GM19351 (cell line): Measurements from ENCODE around the gene POR.
A peak's percentile ranks its signal among the peaks of the same experiment; 100 is the strongest.
"Not testable (repeated sequence)": the region's sequence is repeated elsewhere in the genome, so short reads cannot be mapped to it uniquely, and the experiment has no call there.

Source experiments
- ATAC-seq: cut with Tn5 transposase; IDR thresholded peaks from one replicate; pipeline ENCODE4 v1.9.1; 2021; ENCODE audit warnings: mild to moderate bottlenecking, moderate library complexity; ENCODE audit not compliant: unreplicated experiment

Gene POR

DNA sequence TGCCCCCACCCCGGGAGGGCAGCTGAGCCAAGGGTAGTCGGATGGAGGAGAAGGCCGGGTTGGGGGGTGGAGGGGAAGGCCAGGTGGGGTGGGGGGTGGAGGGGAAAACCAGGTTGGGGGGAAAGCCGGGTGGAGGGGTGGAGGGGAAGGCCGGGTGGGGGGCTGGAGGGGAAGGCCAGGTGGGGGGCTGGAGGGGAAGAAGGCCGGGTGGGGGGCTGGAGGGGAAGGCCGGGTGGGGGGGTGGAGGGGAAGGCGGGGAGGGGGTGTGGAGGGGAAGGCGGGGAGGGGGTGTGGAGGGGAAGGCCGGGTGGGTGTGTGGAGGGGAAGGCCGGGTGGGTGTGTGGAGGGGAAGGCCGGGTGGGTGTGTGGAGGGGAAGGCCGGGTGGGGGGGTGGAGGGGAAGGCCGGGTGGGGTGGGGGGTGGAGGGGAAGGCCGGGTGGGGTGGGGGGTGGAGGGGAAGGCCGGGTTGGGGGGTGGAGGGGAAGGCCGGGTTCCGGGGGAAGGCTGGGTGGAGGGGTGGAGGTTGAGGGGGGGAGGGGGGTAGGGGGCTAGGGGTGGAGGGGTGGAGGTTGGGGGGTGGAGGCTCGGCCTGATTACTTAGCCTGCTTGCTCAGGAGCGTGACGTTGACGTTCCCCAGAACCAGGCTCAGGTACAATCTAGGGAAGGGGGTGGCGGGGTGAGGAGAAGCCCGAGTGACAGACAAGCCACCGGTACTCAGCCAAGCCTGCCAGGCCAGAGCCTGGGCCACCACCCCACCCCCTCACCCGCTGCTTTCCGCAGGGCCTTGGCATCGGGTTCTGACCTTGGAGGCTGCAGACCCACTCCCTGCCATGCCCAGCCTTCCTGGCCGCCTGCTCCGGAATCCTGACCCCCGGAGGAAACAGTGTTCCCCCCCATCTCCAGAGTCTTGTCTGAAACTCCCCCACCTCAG is 73.9 kb downstream of the POR start:
- no peak for ATAC-seq

DNA sequence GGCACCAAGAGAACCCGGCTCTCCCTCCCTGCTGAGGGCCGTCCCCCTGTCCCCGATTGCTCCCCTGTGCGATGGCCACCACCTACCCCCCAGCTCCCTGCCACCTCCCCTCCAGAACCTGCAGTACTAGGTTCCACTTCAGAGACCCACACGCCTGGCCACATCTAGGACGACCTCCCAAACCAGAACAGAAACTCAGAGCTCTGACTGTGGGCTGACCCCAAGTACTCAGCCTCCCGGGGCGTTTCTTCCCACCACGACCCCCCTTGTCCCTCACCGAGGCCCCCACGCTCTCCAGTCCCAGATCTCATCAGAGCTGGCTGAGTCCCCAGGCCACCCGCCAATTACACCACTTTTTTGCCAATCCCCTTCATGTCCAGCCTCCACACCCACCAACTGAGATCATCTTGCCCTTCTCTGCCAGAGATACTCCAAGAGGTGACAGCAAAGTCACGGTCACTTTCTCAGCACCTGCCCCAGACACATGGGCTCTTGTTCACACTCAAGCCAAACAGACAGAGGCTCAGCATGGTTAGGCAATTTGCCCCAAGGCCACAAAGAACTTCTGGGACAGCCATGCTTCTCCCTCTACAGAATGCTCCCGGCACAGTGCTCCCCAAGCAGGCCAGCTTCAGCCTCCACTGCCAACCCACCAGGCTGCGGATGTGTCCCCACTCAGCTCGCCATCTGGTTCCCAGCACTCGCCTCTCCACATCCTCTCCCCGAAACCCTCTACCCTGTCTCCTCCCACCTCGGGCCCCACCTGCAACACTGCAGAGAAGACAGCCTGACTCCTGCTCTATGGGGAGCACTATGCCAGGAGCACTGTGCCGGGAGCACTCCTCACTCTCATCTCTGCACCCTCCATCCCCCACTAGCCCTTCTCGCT is 74.8 kb downstream of the POR start:
- ATAC-seq: no peak

DNA sequence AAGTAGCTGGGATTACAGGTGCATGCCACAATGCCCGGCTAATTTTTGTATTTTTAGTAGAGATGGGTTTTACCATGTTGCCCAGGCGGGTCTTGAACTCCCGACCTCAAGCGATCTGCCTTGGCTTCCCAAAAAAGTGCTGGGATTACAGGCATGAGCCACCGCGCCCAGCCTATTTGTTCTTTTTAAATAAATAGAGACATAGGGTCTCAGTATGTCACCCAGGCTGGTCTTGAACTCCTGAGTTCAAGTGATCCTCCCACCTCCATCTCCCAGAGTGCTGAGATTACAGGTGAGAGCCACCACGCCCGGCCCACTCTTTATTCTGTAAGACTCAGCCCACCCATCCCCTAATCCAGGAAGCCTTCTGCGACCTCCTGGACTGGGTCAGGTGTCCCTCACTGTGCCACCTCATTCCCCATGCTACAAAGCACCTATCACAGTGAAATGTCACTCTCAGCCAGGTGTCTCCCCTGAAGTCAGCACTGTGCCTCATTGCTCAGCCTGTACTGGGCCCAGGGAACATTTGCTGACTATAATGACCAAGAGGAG is 76.7 kb downstream of the POR start:
- no peak for ATAC-seq

DNA sequence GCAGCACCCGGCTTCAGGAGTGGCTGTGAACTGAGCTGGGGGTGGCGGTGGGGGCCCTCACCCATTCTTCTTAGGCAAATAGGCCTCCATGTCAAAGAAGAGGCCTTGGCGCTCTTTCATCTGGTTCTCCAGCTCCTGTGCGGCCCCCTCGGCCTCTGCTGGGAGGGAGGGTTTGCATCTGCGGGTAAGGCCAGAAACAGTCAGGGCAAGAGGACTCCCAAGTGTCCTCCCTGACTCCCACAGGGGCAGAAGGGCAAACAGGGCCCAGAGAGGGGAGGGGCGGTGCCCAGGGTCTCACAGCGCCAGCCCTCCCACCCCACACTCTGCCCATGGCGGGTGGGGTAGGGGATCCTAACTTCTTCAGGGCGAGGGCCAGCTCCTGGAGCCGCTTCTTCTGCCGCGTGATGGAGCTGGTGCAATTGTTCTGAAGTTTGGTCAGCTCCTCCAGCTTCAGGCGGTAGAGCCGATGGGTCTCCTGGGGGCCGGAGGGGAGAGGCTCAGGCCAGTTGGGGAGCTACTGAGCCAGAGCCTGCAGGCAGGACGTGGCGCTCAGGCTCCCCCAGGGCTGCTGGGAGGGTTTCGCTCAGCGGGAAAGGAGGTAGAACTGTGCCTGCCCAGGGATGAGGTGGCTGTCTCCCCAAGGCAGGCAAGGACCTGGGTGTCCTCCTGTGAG is 77.3 kb downstream of the POR start:
- no peak for ATAC-seq

DNA sequence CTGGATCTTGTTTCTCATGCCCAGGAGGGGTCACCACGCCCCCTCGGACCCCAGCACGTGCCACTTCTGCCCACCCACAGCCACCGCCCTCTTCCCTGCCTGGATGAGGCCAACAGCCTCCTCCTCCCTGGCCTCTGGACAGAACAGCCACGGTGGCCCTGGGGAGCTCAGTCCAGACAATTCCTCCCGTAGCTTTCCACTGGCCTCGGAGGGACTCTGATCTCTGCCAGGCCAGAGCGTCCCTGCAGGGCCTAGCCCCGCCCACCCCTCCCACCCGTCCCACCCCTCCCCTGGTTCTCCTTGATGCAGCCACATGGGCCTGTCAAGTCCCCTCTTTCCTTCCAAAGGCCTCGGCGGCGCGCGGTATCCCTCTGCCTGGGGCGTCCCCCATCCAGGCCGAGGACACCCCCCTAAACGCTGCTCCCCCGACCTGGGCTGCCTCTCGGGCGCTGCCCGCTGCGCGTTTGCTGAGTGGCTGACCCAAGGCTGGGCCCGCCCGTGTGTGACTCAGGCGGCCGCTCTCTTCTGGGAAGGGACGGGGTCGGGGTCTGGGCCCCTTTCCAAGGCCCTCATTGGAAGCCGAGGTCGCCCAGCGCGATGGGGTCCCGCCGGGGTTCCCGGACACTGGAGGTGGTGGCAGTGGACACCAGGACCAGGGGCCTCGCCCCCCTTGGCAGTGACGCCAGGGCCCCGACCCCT is 78.9 kb downstream of the POR start:
- ATAC-seq: peak; percentile 12

DNA sequence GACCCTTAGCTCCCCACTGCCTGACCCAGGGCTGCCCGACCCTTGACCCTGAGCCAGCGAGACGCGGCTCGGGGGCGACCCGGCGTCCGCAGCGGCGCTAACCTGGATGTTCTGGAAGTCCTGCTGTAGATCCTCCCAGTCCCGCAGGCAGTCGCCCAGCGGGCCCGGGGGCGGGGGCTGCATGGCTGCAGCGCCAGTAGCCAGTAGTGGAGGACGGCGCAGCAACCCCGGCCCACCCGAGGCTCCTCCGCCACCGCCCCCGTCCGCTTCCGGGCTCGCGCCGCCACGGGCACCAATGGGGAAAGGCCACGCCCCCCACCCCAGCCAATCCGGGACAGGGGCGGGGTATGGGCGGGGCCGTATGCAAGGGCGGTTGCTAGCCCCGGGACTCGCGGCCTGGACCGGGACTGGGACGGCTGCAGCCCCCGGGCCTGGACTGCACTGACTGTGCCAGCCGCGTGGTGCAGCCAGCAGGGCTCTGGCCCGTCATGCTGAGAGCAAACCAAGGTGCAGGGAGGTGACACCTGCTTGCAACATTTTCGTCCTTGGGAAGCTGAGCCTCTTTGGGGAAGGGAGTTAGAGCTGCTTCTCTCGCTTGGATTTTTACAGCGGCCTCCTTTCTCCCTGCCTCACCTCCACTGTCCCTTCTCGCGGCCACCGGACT is 79.6 kb downstream of the POR start, which contains the start of gene TMEM120A:
Gene TMEM120A, minus strand, starts transcription at position 208 of the 664 bp plus-strand sequence. Its CDS starts 25 bp downstream, at position 183.
- ATAC-seq: peak; percentile 97

DNA sequence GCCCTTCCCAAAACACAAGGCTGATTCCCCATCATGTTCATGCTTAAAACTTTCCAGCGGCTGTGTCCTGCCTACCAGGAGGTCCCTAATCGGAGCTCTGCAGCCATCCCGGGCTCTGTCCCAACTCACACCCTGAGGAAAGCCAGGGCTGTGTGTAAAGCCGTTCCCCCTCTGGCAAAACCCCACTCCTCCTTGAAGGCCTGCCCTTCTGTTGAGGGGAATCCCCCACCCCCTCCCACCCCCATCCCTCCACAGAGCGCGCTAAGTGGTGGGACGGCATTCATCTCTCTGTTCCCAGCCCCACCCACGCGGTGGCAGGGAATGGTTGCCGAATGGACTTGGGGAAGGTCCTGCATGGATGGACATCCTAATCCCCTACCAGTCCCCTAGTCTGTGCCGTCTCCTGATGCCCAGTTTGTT is 80.1 kb downstream of the POR start:
- no peak for ATAC-seq

DNA sequence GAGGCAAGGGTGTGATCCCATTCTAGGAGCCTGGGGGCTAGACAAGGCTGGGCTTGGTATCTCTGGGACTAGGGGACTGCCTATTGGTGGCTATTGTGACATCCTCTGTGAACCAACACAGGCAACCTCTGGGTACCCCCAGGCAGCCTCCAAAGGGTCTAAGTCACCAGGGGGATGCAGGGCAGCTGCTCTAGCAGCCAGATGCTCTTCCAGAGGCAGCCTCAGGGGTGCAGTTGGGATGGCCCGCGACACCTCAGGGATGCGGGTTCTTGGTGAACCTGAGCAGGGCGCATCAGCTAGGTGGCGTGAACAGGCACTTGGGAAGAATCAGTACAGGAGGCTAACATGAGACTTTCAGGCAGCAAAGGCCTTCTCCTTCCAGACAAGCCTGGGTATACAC is 81.0 kb downstream of the POR start:
- ATAC-seq: no peak

DNA sequence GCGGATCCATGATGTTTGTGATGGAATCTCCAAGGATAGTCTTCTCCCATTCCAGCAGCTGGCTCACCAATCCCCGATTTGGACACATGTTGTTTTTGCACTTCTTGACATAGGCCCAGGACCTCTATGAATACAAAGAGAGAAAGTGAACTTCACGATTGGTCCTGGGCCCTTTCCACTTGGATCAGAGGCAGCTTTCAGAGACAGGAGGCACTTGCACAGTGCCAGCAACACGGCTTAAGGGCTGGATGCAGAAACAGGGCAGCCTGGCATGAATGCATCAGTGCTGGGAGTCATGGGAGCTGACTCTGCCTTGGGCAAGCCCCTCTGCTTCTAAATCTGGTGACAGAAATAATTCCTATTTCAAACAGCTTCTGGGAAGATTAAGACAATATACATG is 81.5 kb downstream of the POR start:
- no peak for ATAC-seq

DNA sequence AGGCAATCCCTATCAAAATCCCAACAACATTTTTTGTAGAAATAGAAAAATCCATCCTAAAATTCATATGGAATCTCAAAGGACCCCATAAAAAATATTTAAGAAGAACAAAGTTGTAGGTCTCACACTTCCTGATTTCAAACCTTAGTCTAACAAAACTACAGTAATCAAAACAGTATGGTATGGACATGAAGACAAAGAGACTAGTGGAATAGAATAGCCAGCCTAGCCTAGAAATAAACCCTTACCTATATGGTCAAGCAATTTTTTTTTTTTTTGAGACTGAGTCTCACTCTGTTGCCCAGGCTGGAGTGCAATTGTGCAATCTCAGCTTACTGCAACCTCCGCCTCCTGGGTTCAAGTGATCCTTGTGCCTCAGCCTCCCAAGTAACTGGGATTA is 83.1 kb downstream of the POR start:
- no peak for ATAC-seq

DNA sequence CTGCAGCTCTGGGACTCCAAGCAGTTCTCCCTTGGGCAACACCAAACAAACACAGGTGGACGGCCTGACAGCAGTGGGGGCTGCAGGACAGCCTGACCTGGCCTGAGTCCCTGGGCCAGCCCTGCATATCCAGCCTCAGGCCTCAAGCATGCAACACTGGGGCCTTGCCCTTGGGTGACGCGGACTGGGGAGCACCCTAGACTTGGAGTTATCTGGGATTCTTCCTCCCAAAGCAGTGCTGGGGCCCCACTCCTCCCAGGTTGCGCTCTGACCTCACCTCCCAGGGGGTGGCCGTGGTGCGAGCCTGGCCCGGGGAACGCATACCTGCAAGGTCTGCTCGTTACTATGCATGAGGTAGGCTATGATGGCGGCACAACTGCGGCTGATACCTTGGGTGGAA is 85.6 kb downstream of the POR start:
- ATAC-seq: no peak

DNA sequence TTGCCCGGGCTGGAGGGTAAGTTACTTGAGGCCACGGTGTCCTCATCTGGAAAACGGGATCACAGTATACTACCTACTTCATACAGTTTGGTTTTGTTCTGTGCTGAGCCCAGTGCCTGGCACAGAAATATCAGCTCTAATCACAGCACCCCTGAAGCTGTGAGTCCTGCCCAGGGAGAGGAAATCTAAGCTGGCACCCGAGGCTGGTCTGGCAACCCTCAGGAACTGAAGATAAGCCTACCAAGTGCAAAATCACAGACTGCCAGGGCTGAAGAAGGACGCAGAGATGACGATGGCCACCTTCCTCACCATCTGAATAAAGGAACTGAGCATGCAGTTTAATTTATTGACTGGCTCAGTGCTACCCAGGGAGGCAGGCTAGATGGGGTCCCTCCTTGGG is 87.2 kb downstream of the POR start:
- no peak for ATAC-seq

DNA sequence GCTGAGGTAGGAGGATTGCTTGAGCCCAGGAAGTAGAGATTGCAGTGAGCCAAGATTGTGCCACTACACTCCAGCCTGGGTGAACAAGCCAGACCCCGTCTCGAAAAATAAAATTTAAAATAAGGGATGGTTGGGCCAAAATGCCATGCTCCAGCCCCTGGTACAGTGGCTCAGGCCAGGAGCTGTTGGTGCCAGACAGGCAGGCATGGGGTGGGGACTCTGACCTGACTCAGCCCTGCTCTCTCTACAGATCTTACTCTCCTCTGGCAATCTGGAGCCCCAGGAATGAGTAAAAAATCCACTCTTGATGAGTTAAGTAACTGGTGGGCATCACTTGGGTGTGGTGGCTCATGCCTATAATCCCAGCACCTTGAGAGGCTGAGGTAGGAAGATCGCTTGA is 87.9 kb downstream of the POR start:
- ATAC-seq: no peak

DNA sequence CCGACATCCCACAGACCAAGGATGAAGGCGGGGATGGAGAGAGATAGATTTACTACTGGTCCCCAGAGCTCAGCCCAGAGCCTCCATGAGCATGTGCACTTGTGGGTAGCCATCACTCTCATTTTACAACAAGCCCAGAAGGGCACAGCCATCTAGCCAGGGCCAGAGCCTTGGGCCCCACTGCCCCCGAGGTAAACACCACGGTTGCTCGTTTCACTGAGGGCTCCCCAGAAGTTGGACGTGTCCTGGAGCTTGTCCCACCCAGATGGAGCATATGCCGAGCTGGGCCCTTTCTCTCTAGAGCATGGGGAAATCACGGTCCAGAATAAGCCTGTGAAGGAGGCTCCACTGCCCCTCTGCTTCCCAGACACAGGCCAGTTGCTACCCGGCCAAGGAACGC is 88.4 kb downstream of the POR start:
- ATAC-seq: no peak

DNA sequence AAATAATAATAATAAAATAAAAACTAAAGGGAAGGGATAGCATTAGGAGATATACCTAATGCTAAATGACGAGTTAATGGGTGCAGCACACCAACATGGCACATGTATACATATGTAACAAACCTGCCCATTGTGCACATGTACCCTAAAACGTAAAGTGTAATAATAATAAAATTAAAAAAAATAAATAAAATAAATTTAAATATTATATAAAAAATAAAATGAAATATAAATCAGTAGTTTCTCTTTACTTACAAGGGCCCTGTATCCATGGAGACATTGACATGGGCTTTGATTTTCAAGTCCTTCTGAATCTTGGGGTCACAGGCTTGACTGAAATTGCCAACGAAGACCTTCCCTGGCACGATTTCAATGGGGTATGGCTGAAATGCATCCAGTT is 90.0 kb downstream of the POR start:
- not testable (repeated sequence) for ATAC-seq

DNA sequence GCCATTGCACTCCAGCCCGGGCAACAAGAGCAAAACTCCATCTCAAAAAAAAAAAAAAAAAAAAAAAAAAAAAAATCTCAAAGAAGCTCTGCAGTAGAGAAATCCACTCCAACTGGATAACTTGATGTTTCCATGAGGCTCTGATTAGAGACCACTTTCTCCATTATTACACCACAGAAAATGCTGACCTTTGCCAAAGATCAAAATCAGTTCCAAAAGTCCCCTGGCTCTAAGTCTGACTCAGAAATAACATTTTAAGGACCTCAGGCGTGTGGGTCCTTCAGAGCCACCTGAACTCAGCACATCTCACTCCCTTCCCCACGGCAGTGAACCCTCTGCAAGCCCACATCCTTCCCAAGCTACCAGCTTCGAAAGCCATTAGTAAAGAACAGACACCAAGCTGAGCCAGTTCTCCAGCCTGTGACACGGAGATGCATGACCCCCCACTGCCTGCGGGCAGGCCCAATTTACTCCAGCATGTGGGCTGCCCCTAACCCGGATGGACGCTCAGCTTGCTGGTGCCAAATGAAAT is 93.3 kb downstream of the POR start:
- ATAC-seq: no peak

DNA sequence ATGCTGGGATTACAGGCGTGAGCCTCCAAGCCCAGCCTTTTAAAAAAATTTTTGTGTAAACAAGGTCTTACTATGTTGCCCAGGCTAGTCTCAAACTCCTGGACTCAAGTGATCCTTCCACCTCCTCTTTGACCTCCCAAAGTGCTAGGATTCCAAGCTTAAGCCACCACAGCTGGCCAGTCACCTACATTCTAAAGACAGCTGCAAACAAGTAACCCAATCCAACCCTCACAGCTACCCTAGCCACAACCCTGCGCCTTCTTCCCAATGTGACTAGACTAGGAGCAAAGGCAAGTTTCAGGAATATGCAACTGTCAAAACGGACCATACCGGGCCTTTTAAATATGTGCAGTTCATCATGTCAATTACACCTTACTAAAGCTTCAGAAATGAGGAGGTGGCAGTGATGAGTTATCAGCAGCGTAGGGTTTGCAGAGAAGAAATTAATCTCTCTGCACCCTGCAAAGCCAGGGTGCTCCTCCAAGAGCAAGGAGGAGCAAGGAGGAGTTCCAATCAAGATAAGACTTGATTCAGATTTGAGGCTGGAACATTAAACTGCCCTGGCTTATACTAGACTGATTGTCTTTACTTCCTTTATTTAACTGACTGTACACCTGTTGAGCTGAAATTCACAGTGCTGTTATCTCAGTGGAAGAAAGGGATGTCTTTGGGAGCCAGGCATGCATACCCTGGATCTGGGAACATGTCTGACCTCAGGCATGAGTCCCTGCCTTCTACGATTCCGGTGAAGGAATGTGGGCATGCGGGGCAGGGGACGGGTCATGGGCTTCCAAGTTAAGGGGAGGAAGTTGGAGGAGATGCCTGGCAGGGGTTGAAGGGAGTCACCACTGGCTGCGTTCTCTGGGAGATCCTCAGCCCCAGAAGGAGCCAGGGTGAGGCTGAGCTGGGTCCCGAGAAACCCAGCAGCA is 95.0 kb downstream of the POR start:
- no peak for ATAC-seq

DNA sequence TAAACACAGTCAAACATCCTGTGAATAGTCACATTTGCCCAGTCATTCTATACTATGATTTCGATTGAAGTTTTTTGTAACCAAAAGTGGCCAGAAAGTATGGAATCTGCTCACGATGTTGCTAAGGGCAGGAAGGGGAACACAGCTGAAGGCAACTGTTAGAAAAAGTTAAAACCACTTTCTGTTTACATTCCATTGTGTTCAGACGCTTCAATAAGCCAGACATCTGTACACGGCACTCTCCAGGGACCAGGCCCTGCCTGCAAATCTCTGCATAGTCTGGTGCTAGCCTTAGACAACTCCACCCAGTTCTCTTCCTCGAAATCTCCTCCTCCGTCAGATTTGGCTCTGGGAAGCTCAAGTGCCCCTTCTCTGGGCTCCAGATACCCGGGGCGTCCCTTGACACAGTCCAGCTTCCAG is 96.5 kb downstream of the POR start:
- no peak for ATAC-seq
